Esophagus mucosa (tissue), 1 donor: ENCODE data around the gene SVIL. TPM values are rescaled to one million over a fixed set of nuclear protein-coding genes. Genes with fewer than 3 reads are reported as not detected.

ENCODE experiments used
- ATAC-seq: fragments of 200-7000 bp; cut with Tn5 transposase; one replicate; pipeline ENCODE4 v1.9.1; 2020
- total RNA-seq: library from RNA; stranded (reverse); gene quantifications from one replicate; pipeline ENCODE4 v1.2.4, GENCODE V29; 2023
- donor health status: DM: yes; HTN: yes; CAD: no.

Gene SVIL
- total RNA-seq, 1 donor from 2014 or later, result 79.6 TPM

DNA sequence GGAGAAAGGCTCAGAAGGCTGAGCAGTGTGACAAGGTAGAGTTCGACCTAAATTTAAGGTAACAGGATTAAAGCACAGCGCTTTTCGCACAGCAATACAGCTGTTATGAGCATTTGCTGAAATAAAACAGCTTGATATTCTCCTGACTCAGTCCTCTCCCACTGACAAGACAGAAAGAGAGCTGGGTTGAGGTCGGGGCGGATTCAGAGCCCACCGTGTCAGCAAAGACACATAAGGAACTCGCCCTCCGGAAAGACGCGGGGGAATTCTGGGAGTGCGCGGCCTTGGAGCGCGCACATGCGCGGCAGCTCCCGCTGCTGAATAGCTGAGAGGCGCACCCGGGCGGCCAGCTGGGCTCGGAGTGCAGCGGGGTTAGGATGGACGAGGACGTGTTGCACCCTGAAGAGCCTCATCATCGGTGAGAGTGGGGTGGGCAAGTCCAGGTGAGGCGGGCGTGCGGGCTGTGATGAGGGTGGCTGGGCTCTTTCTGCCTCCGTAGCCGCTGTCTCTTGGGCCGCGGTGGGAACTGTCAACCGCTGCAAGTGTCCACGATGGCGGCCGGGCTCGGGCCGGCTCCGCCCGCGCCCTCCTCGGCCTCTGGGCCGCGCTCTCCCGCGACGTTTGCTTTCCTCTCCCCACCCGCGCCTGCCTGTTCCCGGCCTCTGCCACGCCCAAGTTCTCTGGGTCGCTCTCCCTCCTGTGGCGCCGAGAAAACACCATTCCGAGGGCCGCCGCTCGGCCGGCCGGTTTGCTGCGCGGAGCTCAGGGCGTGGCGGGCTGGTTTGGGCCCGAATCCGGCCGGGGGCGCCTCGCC lies 225.3 kb downstream of the SVIL start:
- peak; percentile 93 for ATAC-seq

DNA sequence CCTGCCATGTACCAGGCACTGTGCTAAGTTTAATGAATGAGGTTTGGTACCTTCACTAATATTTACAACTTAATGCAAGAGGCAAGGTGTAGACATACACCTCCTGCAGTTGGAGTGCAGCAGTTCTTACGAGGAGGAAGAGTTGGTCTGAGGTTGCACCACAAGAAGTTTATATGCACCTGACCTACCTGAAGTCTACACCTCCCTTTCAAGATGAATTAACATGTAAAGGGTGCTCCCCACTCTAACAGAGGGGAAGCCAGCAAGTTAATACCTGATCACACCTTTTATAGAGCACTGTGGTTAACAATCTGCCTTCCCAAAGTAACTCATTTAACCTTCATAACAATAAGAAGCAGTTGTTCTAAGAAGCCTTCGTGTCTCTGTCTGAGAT lies 225.9 kb downstream of the SVIL start:
- no peak for ATAC-seq
